GM18858 (cell line): ENCODE measurements around the gene C7.
"Not testable (repeated sequence)": the region's sequence is repeated elsewhere in the genome, so short reads cannot be mapped to it uniquely, and the experiment has no call there.

Experiments used
- ATAC-seq: cut with Tn5 transposase; IDR thresholded peaks from one replicate; pipeline ENCODE4 v1.9.1; 2021; ENCODE audit not compliant: unreplicated experiment

Gene C7

DNA sequence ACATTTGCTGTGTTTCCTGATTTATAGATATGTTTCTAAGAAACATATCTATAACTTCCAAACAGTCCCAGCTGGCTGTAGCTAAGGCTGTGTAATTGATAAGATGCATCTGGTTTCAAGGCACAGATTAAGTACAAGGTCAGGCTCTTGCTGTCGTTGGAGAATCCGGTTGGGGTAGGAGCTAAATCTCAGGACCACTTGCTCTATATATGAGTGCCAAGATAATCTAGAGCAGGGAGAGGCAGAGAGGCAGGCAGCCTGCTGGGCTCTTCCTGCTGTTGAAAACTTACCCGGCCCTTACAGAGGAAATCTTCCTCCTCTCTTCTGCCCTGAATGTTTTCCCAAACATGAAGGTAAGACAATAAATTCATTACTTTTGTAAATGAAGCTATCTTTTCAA, at the start of gene C7:
Gene C7 (plus strand): TSS at position 234 of the 400 bp plus-strand sequence. CDS start 114 bp downstream, at position 348.
- ATAC-seq = no peak

DNA sequence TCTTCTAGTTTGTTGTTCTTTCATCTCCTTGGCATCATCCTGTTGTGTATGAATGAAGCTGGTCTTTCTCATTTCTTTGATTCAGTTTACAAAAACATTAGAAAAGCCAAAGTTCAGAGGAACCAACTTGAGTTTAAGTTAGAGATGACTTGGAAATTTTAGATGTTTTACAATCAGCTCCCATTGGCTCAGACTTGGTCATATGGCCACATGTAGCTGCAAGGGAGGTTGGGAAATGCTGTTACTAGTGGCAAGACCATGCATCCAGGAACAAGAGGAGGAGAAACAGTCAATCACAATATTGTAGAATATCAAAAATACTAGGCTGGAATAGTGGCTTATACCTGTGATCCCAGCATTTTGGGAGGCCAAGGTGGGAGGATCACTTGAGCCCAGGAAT, 48.6 kb upstream of the C7 start:
- no peak for ATAC-seq

DNA sequence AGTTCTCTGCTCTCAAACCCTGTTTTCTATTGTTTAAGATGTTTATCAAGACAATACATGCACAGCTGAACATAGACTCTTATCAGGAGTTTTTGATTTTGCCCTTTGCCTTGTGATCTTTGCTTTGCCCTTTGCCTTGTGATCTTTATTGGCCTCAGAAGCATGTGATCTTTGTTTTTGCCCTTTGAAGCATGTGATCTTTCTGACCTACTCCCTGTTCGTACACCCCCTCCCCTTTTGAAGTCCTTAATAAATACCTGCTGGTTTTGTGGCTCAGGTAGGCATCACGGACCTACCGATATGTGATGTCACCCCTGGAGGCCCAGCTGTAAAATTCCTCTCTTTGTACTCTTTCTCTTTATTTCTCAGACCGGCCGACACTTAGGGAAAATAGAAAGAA, 44.3 kb upstream of the C7 start:
- ATAC-seq = not testable (repeated sequence)

DNA sequence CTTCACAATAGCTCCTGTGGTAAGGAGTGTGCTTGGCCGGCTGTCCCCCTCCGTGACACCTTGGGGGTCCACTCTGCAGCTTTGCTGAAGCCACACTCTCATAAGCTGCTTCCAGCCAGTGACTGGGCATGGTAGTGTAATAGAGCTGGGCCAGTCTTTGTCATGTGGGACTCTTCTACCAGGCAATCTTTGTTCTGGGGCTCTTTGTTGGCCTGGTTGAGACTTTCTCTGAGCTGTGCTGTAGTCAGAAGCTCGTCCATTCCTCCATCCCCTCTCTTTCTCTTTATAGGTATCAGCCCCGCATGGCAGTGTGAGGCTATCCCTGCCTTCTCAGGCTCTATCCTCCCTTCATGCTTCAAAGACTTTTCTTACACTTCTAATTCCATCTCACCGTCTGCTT, 42.5 kb upstream of the C7 start:
- no peak for ATAC-seq

DNA sequence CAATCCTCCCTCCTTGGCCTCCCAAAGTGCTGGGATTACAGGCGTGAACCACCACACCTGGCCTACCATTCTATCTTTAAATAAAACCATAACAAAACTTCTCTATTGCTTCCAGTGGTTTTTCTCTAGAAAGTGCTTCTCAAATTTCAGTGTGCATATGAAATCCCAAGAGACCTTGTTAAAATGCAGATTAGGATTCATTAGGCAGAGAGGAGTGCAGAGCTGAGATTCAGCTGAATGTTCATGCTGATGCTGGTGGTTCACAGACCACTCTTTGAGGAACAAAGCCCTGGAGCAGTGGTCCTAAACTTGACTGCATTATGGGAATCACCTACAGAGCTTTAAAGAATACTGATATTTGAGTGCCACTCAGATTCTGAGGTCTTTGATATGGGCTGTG, 39.9 kb upstream of the C7 start:
- ATAC-seq = no peak

DNA sequence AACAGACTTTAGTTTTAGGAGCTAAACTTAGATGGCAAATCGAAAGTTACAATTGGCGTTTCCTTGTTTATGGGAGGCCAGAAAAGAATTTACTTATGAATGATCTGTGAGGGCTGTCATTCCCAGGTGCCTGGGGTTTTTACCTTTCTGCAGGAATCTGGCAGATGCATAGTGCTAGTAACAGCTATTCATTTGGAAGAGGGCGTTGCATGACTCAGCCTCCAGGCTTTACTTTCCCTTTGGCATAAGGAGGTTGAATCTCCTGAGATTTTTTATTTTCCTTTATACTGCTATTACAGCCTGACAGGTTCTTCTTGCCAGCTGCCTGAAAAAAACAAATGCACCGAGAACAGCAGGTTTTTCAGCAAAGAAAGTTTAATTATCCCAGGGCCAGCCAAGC, 38.1 kb upstream of the C7 start:
- no peak for ATAC-seq

DNA sequence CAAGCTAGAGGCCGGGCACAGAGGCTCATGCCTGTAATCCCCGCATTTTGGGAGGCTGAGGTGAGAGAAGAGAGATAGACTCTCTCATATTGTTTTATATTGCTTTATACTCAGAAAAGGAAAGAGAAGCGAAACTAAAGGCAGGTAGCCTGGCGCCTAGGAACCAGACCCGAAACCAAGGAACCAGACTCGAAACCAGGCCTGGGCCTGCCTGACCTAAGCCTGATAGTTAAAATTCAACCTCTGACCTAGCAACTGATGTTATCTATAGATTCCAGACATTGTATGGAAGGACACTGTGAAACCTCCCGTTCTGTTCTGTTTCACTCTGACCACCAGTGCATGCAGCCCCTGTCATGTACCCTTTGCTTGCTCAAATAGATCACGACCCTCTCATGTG, 37.0 kb upstream of the C7 start:
- ATAC-seq = not testable (repeated sequence)

DNA sequence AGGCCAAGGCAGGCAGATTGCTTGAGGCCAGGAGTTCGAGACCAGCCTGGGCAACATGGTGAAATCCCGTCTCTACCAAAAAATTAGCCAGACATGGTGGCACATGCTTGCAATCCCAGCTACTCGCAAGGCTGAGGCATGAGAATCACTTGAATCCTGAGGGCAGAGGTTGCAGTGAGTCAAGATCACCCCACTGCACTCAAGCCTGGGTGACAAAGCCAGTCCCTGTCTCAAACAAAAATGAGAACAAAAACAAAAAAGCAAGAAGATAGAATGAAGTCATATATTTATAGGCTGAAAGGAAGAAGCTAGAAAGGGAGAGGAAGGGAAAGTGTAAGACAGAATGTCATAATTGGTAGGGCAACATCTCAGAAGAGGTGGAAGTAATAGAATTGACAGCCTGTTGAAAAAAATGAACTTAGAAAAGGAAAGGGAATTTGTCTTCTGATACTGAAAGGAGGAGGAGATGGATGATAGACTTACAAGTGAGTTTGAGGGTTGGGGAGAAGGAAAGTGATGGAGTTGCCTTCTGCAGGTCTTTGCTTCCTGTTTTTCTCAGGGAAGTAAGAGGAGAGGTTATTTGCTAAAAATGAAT, 35.9 kb upstream of the C7 start:
- no peak for ATAC-seq

DNA sequence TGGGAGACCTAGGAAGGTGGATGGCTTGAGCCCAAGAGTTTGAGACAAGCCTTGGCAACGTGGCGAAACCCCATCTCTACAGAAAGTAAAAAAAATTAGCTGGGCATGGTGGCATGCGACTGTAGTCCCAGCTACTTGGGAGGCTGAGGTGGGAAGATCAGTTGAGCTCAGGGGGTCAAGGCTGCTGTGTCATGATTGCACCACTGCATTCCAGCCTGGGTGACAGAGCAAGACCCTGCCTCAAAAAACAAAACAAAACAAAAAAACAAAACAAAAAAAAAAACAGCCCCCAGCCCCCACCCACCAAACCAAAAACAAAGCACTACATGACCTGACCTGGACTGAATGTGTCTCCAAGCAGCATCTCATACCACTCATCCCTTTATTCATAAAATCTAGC, 33.3 kb upstream of the C7 start:
- no peak for ATAC-seq

DNA sequence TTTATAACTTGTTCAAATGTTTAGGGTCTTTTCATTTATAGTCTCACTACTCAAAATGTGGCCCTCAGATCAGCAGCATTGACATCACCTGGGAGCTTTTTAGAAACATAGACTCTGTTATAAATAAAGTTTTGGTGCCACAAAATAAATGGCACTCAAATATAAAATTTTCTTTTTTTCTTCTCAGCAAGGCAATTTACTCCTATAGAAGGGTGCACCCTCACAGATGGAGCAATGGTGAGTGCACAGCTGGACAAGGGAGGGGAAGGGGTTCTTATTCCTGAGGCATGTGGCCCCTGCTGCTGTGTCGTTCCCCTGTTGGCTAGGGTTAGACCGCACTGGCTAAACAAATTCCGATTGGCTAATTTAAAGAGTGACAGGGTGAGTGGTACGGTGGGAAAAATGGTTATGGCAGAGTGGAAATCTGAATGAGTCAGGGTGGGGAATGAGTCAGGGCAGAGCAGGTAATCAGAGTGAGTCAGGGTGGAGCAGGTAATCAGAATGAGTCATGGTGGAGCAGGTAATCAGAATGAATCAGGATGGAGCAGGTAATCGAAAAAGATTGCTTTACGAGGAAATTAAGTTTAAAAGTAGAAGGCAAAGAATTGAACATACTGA, 31.8 kb upstream of the C7 start:
- no peak for ATAC-seq

DNA sequence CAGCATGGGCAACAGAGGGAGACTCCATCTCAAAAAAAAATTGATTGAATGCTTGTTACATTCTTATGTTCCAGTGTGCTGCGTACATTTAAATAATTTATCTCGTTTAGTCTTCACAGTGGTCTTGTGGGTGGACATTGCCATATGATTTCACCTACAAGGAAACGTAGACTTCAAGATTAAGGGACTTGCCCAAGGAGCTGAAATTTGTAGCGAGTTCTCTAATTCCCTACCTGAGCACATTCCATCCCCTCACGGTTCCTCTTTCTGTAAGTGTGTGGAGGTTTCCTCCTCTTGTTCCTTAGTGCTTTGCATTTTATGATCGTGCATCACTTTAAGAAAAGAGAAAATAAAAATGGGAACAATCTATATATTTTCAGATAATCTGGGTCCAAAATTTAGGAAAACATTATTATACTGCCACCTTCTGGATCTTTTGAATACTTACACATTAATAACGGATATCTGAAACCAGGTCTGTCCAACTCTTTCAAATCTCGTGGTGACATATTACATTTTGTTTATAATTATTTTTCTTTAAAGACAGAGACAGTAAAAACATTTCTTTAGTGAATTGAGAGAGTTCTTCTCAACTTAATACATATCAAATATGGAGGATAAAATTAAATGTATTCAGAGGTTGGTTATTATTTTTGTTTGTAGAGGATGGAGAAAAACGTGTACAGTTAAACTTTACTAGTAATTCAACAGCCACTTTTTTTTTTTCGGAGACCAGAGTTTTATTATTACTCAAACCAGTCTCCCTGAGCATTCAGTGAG, 29.9 kb upstream of the C7 start:
- ATAC-seq = peak; percentile 53

DNA sequence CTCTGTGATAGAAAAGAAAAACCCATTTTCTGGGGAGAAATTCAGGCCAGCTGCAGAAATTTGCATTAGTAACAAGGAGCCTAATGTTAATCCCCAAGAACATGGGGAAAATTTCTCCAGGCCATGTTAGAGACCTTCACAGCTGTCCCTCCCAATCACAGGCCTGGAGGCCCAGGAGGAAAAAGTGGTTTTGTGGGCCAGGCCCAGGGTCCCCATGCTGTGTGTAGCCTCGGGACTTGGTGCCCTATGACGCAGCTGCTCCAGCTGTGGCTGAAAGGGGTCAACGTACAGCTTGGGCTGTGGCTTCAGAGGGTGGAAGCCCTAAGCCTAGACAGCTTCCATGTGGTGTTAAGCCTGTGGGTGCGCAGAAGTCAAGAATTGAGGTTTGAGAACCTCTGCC, 27.0 kb upstream of the C7 start:
- no peak for ATAC-seq

DNA sequence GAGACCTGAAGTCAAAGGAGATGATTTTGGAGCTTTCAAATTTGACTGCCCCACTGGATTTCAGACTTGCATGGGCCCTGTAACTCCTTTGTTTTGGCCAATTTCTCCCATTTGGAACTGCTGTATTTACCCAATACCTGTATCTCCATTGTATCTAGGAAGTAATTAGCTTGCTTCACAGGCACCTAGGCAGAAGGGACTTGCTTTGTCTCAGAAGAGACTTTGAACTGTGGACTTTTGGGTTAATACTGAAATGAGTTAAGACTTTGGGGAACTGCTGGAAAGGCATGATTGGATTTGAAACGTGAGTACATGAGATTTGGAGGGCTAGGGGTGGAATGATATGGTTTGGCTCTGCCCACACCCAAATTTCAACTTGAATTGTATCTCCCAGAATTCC, 26.2 kb upstream of the C7 start:
- not testable (repeated sequence) for ATAC-seq

DNA sequence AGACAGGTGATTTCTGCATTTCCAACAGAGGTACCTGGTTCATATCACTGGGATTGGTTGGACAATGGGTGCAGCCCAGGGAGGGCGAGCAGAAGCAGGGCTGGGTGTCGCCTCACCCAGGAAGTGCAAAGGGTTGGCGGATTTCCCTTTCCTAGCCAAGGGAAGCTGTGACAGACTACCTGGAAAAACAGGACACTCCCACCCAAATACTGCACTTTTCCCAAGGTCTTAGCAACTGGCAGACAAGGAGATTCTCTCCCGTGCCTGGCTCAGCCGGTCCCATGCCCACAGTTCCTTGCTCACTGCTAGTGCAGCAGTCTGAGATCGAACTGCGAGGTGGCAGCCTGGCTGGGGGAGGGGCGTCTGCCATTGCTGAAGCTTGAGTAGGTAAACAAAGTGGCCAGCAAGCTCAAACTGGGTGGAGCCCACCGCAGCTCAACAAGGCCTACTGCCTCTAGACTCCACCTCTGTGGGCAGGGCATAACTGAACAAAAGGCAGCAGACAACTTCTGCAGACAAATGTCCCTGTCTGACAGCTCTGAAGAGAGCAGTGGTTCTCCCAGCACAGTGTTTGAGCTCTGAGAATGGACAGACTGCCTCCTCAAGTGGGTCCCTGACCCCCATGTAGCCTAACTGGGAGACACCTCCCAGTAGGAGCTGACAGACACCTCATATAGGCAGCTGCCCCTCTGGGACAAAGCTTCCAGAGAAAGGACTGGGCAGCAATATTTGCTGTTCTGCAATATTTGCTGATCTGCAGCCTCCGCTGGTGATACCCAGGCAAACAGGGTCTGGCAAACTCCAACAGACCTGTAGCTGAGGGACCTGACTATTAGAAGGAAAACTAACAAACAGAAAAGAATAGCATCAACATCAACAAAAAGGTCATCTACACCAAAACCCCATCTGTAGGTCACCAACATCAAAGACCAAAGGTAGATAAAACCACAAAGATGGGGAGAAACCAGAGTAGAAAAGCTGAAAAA, 13.6 kb upstream of the C7 start:
- ATAC-seq = not testable (repeated sequence)

DNA sequence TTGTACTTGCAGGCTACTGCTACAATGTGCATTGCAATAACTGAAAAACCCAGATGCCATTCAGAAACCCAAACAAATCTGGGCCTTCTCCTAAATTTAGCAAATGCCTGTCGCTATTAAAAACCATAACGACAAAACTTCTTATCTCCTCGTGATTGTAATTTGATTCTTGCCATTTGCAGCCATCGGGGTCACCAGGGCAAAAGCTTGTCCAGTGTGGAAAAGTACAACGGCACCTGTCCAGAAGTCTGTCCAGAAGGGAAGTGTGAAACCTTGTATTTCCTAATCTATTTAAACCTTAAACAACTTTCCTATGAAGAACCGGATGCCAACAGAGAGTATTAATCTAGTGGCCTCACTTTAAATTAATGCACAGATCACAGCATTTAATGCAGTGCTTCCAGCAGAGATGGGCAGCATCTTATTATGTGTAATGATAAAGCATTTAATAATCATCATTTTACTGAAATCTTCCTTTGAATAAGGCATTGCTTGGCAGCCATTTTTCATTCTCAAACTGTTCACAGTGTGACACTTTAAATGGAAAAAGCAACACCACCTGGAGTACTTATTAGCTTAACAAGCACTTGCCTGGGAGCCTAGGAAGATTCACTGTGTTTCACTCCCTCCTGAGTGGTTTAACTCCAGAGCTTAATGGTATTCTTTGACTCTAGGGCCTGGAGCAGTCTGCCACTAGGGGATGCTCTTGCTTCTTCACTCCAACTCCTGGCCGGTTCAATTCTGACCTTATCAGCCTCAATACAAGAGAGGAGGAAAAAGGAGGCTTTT, 4.9 kb upstream of the C7 start:
- ATAC-seq = peak; percentile 85

DNA sequence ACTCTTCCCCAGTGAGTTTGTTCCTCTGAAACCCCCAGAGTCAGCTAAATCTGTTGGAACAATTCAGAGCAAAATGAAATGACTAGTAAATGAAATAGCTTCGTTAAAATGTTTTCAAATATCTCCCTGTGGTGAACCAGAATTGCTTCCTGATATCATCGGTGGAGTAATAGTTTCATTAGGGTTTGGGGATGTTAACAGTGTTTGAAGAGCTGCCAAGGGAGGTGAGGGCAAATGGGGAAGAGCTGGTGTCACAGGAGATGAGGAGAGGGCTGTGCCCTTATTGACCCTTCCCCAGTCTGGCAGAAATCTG, 4.3 kb upstream of the C7 start:
- ATAC-seq = no peak

DNA sequence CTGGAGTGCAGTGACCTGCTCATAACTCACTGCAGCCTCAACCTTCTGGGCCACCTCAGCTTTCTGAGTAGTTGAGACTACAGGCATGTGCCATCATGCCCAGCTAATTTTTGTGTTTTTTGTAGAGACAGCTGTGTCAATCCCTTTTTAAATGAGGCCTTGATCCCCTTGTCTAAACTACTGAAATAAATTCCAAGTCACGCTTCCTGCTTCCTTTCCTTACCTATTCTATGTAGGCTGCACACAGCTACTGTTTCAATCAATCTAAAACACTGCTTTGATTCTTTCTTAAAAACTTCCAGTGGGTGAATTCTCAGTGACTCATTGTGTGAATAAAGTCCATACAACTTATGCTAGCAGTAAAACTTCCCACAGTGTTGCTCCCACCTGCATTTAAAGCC, 2.9 kb upstream of the C7 start:
- no peak for ATAC-seq

DNA sequence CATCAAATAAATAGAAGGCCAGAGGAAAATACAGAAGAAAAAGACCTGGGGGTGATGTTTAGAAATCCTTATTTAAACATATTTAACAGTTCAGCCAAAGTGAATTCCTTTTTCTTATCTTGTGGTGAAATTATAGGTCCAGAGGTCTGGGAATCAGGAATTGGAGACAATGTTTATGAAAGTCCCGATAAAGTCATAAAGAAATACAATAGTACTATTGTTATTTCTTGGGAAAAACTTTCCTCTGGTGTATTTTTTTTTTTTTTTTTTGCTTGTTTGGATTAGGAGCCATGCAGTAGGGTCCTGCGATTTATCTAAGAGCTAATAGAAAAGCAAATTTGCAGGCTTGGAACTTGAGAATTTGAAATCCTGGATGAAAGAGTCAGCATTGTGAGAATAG, 426 bp downstream of the C7 start:
- ATAC-seq = no peak

DNA sequence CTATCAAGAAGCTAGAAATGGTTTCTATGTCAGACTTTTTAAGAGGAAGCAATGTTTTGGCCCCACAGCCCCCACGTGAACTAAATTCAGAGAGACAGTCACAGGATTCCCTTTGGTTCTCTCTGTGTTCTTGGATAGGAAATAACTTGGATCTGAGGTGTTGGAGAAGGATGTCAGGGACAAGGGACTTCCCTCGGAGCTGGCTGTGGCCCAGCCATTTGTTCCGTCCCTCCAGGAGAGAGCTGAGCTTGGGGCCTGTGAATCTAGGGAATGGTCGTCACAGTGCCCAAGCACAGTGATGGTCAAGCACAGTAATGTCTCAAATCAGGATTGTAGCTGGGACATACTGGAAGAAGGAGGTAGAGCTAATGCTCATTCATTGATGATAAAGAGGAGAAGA, 2.0 kb downstream of the C7 start:
- no peak for ATAC-seq

DNA sequence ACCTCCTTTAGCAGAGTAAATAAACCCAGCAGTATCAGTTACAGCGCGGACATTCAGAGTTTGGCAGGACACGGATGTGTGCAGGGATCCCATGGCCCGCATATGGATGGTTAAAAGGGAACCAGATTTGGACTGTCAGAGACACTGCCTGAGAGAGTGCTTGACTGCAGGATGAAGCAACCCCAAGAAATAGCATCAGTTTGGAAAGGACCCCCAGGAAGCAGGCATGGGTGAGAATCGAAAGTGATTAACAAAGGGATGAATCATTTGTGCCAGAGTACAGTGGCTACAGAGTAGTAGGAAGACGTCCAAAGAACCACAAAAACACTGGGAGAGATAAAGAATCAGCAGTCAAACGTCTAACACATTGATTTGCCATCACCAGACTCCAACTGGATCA, 5.5 kb downstream of the C7 start:
- no peak for ATAC-seq
